ENCODE measurements around the gene MYO7A.
"Not testable (repeated sequence)": the region's sequence is repeated elsewhere in the genome, so short reads cannot be mapped to it uniquely, and the experiment has no call there.

Gene MYO7A

GRCh38 chr11:77093987-77094840 is 33.8 kb upstream of the MYO7A start:
- no peak for DNase-seq (ENCODE audit: low spot score)
- in situ Hi-C loops (cut with MboI; ENCODE audit: low pct_unique_long_range_greater_than_20kb, low sequenced_read_pairs, unreplicated experiment) = no loop called here
- TF ChIP-seq CTCF (IDR thresholded peaks at IDR 0.05; ENCODE audit: extremely low read depth, insufficient read depth, missing control alignments) = no peak

GRCh38 chr11:77094841-77095365 is 33.1 kb upstream of the MYO7A start:
- DNase-seq (ENCODE audit: low spot score) = no peak
- TF ChIP-seq CTCF (IDR thresholded peaks at IDR 0.05; ENCODE audit: extremely low read depth, insufficient read depth, missing control alignments) = no peak
- in situ Hi-C loops (cut with MboI; ENCODE audit: low pct_unique_long_range_greater_than_20kb, low sequenced_read_pairs, unreplicated experiment) = no loop called here

GRCh38 chr11:77095551-77096490 is 32.2 kb upstream of the MYO7A start:
- DNase-seq (ENCODE audit: low spot score) = no peak
- in situ Hi-C loops (cut with MboI; ENCODE audit: low pct_unique_long_range_greater_than_20kb, low sequenced_read_pairs, unreplicated experiment) = no loop called here
- no peak for TF ChIP-seq CTCF (IDR thresholded peaks at IDR 0.05; ENCODE audit: extremely low read depth, insufficient read depth, missing control alignments)

GRCh38 chr11:77096591-77097019 is 31.4 kb upstream of the MYO7A start:
- no peak for DNase-seq (ENCODE audit: low spot score)
- TF ChIP-seq CTCF (IDR thresholded peaks at IDR 0.05; ENCODE audit: extremely low read depth, insufficient read depth, missing control alignments) = no peak
- in situ Hi-C loops (cut with MboI; ENCODE audit: low pct_unique_long_range_greater_than_20kb, low sequenced_read_pairs, unreplicated experiment) = no loop called here

- in situ Hi-C loops (cut with MboI; ENCODE audit: low pct_unique_long_range_greater_than_20kb, low sequenced_read_pairs, unreplicated experiment); DNase-seq (ENCODE audit: low spot score): not testable (repeated sequence)
Measured at GRCh38 chr11:77097180-77097579, 30.9 kb upstream of the MYO7A start.

- no peak for TF ChIP-seq CTCF (IDR thresholded peaks at IDR 0.05; ENCODE audit: extremely low read depth, insufficient read depth, missing control alignments)
- in situ Hi-C loops (cut with MboI; ENCODE audit: low pct_unique_long_range_greater_than_20kb, low sequenced_read_pairs, unreplicated experiment) = no loop called here
- no peak for DNase-seq (ENCODE audit: low spot score)
Measured at GRCh38 chr11:77100166-77101042, 27.6 kb upstream of the MYO7A start.
